ENCODE data around the gene OXCT1.
"Not testable (repeated sequence)": the region's sequence is repeated elsewhere in the genome, so short reads cannot be mapped to it uniquely, and the experiment has no call there.

Gene OXCT1

DNA sequence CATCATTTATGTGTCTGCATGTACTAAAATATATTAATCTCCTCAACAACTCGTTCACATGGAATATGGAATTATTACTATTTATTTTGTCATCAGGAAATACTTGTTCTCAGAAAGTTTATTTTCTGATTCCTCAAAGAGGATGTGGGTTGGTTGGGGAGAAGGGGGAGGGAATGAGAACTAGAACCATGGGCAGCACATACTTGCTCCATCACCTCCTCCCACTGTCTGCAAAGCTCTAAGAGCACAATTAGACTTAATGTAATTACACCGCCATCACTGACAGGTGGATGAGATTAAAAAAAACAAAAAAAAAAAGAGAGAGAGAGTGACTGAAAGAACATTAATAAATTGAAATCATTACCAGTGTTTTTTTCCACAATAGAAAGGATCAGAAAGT lies 98.2 kb downstream of the OXCT1 start:
- DNase-seq = peak; percentile 46

DNA sequence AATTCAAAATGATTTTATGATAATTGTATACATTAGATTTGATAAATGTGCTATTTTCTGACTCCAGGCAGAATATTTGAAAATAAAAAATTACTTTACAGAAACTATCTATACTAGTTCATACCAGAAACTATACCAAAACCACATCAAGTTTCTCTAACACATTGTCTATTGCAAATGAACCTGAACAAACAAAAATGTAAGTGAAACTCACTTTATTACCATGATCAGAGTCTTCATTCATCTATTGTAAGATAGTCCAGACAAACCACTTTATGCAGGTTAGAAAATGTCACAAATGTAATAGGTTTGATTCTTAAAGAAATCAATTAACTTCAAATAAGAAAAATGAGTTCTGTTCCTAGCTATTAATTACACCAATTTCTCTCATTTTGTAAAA lies 99.4 kb downstream of the OXCT1 start:
- no peak for DNase-seq

DNA sequence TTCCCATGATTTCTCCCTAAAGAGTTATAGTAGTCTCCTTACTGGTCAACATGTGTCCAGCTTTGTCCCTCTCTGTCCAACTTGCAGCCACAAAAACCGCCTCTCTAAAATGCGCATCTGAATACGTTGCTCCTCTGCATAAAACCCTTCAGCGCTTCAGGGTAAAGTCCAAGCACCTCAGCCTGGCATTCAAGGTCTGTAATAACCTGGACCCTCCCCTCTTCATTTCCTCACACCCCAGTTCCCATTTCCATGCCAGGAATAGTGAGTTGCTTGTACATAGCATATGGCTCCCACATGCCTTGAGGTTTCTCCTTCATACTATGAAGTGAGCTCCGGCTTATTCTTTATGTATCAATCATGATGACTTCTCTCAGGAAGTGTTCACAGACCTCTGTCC lies 101.5 kb downstream of the OXCT1 start:
- no peak for DNase-seq

DNA sequence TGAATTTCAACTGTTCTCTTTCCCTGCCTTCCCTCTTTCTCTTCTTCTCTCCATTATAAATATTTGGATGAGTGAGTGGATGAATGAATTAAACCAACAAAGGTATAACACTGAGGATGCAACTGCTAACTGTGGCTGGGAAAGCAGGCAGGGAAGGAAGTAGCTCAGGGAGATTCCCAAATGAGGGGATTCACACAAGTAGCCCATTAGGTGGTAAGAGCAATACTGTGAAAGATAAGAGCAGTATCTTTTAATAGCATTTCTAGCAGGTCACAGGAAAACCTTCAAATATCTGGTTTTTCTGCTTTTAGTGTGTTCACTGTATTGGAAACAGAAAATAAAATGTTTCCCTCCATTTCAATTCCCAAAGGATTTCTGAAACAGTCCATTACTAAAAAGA lies 105.6 kb downstream of the OXCT1 start:
- no peak for DNase-seq

DNA sequence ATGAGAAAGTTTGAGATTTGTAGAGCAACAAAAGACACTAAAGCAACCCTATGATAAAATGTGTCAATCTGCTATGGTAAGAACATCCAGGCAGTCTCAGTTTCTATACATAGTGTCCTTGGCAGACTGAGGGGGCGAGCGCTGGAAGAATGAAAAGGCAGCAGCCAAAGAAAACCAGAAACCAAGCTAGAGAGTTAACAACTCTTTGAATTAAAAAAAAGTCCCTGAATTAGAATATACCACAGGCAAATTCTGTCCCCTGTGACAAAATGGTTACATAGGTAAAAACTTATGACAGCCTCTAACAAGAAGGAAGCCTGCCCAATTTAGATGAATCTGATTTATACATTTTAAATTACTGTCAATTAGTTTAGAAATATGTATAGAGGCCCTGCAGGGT lies 106.7 kb downstream of the OXCT1 start:
- DNase-seq = no peak

DNA sequence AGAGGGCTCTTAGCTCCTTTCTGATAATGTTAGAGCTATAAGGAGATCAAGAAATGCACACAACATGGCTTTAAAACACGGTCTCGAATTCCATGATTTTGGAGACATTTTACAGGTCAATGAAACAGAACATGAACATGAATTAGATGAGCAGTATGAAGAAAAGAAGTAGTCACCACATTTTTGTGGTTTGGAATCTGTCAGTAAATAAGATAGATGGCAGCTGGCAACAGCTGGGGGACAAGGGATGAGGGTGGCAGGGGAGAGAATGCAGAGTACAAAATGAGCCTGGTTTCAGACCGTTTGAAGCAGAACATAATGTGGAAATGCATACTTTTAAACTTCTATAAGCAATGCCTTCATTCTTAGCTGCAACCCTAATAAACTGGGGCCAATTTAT lies 107.1 kb downstream of the OXCT1 start:
- no peak for DNase-seq

DNA sequence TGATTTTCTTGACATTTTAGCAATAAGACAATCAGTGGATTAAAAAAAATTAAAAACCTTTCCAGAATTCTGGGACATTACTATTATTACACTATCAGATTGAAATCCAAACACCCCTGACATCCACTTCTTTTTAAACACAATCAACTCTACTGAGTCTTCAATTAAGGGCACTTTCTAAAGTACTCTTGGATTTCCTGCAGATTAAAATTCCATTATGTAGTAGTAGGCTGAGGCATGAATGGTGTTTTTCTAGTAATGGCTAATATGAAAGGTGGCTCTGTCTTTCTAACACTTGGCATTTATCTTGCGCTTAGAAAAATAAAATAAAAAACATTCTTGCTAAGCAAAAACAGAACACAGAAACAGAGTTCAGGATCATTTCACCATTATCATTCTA lies 107.8 kb downstream of the OXCT1 start:
- no peak for DNase-seq

DNA sequence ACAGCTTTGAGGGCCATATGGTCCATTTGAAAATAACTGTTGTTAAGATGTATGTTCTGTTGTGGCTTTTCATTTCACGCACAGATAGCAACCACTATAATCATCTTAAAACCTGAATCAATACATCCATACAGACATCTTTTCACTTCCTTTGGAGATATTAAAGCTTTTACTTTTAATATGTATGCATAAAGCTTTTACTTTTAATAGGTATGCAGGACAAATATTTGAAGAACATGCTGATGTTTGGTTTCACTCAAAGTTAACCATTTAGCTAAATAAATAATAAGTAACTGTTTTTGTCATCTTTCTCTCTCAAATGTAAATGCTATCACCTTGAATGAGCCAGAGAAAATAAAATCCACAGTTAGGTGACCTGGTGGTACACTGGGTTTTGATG lies 108.6 kb downstream of the OXCT1 start:
- DNase-seq = no peak

DNA sequence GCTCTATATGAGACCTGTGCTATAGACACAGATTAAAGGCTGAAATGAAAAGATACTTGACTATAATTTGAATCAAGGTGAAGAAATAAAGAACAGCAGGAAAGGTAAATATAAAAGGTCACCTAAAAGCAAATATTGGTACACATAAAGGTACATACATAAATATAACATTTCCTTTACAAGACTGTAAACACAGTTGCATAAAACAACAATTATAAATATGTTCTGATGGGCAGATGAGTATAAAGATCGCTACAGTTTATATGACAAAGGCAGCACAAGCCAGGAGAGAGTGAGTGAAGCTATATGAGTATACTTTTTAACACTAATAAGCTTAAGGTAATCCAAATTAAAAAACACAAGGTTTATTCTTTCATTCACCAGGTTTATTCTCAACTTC lies 114.5 kb downstream of the OXCT1 start:
- no peak for DNase-seq

DNA sequence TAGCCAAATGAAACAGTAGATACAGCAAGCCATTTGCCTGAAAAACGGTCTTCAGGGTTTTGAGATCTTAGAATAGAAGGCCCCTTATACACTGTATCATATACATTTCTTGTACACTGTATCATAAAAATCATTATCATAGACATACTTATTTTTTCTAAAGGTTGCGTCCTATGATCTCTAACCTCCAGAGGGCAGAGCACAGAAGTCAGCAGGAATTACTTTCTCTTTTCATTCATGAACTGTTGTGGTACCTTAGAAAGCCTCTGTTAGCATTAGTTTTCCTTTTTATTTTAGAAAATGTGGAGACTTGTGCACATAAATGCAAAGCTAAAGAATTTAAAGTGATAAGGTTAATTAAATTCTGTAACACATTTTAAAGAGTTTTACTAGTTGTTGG lies 115.4 kb downstream of the OXCT1 start:
- DNase-seq = no peak

DNA sequence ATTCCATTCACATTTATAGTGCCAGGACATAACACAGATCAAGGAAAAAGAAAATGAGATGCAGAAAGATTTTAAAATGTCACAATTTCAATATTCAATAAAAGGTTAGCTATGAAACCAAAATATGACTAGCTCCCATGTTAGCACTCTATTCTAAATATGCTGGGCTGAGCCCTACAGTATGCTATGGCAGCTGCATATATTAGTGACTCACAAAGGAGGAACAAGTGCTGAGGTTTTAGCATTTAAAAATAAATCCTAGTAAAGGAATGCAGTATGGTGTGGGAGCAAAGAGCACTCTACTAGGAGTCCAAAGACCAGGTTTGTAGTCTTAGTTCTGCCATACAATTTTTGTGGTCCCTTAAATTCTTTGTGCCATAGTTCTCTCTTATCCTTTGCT lies 118.4 kb downstream of the OXCT1 start:
- DNase-seq = no peak

DNA sequence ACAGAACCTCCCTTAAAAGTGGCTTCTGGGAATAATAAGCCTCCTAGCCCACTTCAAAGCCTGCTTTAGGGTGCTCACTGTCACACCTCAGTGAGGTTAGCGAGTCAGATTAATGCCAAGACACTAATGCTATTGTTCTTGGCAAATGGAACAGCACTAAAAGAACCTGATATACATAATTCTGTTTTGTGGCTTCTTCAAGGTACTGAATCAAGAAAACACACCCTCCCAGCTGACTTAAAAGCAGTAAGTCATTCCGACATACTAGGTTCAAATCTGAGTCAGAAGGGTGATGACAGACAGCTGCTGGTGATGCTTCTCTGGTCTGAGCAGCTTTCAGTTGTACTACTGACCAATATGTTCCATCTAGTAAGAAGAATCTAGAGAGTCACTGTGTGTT lies 121.6 kb downstream of the OXCT1 start:
- no peak for DNase-seq

DNA sequence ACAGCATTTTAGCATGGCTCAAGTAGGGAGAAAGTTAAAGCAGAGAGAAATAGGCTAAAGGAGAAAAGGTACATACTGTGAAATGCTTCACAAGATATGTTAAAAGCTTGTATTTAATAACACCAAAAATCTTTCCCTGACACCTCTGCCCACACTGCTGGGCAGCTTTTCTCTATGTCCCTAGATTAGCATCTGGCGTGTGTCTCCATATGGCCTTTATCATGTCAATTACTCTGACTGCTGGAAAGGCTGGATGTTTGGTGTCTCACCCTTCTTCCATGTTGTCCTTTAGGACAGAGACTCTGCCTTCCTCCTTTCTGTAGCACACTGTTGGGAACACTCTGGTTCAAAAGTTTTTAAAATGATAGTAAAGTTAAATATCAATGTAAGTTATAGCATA lies 122.5 kb downstream of the OXCT1 start:
- no peak for DNase-seq

DNA sequence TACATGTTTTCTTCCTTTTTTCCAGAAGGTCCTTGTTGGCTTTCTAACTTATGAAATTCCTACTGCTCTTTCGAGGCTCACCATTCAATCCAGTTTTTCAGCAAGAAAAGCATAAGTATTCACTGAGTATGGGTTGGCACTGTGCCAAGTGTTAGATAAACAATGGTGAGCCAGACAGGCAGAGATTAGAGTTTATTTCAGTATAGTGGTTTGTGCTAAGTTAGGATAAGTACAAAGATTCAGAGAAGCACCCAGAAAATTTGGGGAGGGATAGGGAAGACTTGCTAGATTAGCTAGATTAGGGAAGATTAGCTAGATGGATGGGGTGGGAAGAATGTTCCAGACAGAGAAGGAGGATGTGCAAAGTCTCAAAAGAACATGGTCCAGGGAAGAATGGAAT lies 122.9 kb downstream of the OXCT1 start:
- peak; percentile 33 for DNase-seq

DNA sequence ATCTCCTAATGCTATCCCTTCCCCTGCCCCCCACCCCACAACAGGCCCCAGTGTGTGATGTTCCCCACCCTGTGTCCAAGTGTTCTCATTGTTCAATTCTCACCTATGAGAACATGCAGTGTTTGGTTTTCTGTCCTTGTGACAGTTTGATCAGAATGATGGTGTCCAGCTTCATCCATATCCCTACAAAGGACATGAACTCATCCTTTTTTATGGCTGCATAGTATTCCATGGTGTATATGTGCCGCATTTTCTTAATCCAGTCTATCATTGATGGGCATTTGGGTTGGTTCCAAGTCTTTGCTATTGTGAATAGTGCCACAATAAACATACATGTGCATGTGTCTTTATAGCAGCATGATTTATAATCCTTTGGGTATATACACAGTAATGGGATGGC lies 127.6 kb downstream of the OXCT1 start:
- not testable (repeated sequence) for DNase-seq

DNA sequence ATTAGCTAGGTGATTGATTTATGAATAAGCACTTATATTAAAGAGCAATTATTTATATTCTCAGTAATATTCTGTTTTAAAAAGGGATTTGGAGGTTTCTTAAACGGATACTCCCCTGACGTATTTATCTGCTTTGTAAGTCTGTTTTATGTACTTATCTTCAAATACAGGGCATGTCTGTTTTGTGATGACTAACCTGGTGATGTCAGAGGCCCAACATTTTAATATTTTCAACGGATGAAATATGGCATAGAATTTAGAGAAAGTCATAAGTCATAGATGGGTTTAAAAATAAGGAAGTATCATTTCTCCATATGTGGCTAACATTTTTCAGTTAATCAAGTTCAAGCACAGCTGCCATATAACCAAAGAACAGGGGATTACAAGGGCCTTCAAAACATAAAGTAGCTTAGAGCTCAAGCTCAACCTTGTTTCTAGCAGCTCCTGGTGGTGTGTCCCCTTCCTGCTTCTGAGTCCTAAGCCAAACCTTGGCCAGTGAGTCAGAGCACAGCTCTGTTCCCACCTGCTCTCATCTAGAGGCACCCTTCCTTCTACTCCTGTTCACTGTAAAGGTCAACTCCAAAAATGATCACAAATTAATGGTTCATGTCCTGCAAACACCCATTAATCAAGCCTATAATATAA lies 131.4 kb downstream of the OXCT1 start:
- no peak for DNase-seq

DNA sequence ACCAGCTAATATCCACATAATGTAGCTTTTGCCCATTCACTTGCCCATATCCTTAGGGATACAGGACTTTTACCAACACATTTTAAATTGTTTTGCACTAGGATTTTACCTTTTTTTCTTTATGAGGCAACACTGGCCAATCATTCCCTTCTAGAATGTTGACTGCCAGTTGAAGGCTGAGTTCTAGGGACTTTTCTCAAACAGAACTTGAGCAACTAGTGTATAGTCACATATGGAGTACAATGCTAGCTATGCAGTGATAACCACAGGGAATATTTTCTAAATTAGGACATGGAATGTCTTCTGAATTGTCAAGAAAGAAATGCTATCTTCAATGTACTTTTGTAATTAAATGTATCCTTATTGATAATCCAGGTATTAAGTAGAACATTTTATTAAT lies 133.6 kb downstream of the OXCT1 start:
- no peak for DNase-seq

DNA sequence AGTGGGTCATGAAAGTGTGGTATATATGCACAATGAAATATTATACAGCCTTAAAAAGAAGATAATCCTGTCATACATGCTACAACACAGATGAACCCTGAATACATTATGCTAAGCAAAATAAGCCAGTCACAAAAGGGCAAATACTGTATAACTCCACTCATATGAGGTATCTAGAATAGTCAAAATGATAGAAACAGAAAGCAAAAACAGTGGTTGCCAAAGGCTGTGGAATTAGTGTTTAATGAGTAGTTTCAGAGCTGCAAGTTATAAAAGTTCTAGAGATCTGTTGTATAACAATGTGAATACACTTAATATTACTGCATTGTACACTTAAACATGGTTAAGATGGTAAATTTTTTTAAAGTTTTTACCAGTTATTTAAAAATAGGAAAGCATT lies 135.0 kb downstream of the OXCT1 start:
- DNase-seq = no peak

DNA sequence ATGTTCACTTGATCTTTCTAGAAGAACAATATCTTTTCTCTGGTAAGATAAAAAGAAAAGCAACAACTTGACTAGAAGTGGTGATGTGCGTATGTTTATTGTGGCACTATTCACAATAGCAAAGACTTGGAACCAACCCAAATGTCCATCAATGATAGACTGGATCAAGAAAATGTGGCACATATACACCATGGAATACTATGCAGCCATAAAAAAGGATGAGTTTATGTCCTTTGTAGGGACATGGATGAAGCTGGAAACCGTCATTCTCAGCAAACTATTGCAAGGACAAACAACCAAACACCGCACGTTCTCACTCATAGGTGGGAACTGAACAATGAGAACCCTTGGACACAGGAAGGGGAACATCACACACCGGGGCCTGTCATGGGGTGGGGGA lies 140.8 kb downstream of the OXCT1 start:
- not testable (repeated sequence) for DNase-seq

DNA sequence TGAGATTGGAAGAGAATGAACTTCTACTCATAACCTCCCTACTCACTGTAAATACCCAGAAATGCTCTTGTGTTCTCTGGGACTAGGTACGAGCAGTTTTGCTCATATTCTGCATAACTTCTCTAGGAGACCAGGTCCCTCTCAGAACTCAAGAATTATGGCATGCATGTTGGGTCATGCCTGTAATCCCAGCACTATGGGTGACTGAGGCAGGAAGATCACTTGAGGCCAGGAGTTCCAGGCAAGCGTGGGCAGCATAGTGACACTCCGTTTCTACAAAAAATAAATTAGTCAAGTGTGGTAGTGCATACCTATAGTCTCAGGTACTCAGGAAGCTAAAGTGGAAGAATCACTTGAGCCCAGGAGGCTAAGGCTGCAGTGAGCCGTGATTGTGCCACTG lies 141.9 kb downstream of the OXCT1 start:
- DNase-seq = no peak

DNA sequence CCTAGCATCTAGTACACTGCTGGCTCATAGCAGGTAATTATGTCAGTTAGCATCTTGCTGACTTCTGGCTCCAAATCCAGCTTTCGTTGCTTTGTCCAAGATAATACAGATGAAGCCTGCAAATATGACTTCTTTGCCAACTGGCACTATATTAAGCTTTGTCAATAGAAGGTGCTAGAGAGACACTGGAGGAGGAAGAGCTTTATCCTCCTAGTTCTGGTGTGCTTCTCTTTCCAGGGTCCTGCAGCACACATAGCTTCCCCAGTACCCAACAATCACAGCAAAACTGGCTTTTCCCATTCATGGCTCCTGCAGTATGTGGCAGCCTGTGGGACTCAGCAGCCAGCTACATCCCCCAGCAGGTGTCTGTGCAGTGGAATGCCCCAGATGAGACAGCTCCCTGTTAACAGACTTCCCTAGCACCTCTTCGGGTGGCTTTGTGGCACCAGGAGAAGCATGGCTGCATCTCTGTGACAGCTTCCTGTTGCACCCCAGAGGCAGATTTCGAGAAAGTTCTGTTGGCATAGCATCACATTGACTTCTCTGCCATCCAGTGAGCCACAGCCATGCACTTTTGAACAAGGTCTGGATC lies 147.8 kb downstream of the OXCT1 start:
- no peak for DNase-seq

DNA sequence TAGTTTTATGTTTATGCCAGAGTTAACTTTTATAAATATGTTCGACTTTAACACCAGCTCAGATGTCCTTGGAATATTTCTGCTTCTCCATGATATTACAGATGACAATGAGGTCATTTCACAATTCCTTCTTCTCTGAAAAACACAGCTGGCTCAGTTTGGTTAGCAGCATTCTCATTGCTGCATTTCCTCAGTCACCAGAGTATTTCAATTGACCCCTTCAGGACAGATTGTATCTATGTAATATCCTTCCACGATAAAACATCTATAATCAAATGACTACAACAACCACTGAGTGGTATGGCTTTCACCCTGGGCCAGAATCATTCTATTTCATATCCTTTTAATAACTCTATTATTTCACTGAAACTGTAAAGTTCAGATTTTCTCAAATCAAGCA lies 148.7 kb downstream of the OXCT1 start:
- DNase-seq = no peak

DNA sequence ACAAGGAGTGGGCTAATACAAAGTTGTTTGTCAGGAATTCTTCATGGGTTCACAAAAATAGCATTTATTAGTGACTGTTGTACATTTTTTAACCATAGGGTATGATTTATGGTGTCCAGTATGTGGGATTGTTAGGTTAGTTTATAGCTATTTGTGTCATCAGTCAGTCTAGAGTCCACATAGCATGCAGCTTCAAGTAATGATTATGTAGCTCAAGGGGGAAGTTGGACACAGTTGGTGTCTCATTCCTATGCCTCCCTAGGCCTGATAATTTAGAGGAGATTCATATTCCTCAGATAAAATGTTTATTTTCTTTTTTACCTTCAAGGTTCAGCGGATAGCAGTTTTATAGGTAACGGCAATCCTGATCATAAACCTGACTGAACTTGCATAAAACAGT lies 153.8 kb downstream of the OXCT1 start:
- no peak for DNase-seq

DNA sequence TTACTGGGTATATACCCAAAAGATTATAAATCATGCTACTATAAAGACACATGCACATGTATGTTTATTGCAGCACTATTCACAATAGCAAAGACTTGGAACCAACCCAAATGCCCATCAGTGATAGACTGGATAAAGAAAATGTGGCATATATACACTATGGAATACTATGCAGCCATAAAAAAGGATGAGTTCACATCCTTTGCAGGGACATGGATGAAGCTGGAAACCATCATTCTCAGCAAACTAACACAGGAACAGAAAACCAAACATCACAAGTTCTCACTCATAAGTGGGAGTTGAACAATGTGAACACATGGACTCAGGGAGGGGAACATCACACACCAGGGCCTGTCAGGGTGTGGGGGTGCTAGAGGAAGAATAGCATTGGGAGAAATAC lies 155.8 kb downstream of the OXCT1 start:
- DNase-seq = not testable (repeated sequence)

DNA sequence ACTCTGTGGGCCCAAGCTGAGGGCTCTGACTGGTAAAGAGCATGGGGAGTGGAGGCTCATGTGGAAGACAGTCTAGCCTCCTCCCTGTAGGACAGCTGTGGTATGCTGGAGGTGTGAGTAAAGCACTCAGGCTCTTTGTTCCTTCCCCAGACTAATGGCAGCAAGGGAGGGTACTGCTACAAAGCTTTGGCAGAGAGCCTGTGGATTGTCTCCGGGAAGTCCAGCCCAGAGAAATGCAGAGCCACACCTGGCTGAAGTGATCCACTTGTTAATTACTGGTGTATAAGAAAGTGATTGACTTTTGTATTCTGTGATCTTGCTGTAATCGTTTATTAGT lies 161.7 kb downstream of the OXCT1 start:
- peak; percentile 1 for DNase-seq
